Femur (tissue), 1 donor: ENCODE data around the gene UBE3C.
A peak's percentile ranks its signal among the peaks of the same experiment; 100 is the strongest.
"Not testable (repeated sequence)": the region's sequence is repeated elsewhere in the genome, so short reads cannot be mapped to it uniquely, and the experiment has no call there.

Experiments used
- DNase-seq: peaks from one replicate; pipeline ENCODE4 v3.0.0-alpha.2; 2017

Gene UBE3C

DNA sequence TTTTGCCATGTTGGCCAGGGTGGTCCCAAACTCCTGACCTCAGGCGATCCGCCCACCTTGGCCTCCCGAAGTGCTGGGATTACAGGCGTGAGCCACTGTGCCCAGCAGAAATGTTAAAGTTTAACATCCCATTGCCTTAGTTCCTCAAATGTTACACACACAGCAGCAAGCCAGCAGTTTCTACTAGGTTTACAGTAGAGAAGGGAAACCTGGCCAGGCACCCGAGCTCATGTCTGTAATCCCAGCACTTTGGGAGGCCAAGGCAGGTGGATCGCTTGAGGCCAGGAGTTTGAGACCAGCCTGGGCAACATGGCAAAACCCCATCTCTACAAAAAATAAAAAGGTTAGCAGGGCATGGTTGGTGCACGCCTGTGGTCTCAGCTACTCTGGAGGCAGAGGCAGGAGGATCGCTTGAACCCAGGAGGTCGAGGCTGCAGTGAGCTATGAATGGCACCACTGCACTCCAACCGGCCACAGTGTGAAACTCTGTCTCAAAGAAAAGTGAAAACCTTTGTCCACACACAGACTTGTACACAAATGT is 135.4 kb downstream of the UBE3C start:
- DNase-seq, result not testable (repeated sequence)

- no peak for DNase-seq
These were observed 136.3 kb downstream of the UBE3C start for GRCh38 chr7:157274991-157275427.

GRCh38 chr7:157276091-157276561 is 137.4 kb downstream of the UBE3C start:
- no peak for DNase-seq

DNA sequence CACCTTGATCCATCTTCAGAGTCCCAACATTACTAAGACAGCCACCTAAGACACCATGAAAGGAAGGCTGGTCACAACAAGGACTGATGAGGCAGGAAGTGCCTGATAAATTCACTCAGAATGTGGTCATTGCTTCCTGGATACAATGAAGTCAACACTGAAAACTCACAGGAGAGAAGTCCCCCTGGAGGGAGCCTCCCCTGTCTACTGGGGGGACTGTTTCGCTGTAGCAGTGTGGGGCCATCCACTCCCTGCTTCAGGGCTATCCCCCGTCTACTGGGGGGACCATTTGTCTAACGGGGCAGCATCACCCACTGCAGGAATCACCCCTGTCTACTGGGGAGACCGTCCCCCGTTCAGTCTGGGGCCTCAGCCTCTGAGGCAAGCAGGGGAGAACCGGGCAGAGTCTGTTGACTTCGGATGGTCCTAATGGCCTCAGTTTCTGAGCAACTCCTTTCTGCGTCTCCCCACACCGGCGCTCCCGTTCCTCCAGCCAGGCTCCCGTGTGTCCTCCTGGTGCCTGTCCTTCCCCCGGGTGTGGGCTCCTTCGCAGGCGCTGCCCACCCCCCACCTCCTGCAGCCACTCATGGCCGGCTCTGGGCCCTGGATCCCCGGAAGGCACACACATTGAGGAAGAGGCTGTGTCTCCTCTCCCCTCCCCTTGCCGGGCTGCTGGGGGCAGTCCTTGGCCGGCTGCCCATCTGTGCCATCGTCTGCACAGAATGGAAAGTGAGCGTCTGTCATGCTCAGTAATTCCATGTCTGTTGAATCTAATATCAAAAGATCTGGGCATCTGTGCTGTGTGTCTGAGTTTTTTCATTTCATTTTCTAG is 138.2 kb downstream of the UBE3C start:
- DNase-seq, result no peak

GRCh38 chr7:157277568-157277967 is 138.8 kb downstream of the UBE3C start:
- DNase-seq, result not testable (repeated sequence)

- DNase-seq, result no peak
These were observed 139.6 kb downstream of the UBE3C start for GRCh38 chr7:157278167-157278790.

- DNase-seq, result peak; percentile 47
These were observed 140.3 kb downstream of the UBE3C start for GRCh38 chr7:157278791-157279724.

GRCh38 chr7:157279741-157280215 is 141.1 kb downstream of the UBE3C start:
- no peak for DNase-seq

GRCh38 chr7:157280216-157280841 is 141.6 kb downstream of the UBE3C start:
- DNase-seq, result no peak

GRCh38 chr7:157281221-157281998 is 142.7 kb downstream of the UBE3C start:
- DNase-seq, result no peak

- no peak for DNase-seq
These were observed 143.5 kb downstream of the UBE3C start for GRCh38 chr7:157282141-157282801.

GRCh38 chr7:157284229-157285014 is 145.7 kb downstream of the UBE3C start:
- no peak for DNase-seq

DNA sequence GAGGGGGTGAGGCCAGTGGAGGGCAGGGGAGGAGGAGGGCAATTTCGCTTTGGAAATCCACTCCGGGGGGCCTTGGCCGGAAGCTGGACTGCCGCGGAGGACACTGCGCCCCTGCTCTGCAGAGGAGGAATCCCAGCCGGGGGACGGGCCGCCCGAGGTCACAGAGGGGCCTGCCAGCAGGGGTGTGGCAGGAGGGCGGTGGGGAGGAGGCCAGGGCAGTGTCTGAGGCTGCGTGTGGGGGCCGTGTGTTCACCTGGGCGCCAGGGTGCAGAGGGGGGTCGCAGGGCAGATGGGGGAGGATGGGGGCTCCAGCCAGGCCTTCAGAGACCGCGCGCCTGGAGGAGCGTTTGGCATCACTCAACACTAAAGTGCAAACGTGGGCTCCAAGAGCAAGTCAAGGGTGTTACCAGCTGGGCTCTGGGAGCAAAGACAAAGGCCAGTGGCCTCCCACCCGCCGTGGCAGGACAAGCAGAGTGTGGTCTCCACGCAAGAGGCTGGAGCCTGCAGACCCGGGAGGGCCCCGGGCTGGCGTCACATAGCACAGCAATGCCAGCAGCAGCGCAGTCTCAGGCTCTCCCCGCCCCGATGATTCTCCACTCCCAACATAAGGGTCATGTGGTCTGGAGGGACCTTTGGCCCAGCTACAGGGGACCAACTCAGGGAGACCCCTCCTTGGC is 152.8 kb downstream of the UBE3C start:
- no peak for DNase-seq

DNA sequence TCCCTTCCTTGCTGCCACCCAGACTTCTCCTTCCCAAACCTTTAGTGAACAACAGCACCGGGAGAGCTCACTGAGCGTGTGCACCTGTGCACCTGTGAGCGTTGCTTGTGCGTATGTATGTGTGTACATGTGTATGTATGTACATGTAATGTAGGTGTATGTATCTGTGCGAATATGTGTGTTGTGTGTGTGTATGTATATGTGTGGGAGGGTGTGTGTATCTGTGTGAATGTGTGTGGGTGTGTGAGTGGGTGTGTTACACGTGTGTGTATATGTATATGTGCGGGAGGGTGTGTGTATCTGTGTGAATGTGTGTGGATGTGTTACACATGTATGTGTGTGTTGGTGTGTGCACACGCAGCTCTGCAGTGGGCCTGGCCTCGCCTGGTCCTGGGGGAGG is 153.5 kb downstream of the UBE3C start:
- DNase-seq, result no peak

- DNase-seq, result no peak
These were observed 154.2 kb downstream of the UBE3C start for GRCh38 chr7:157292770-157293412.

- DNase-seq, result no peak
These were observed 154.7 kb downstream of the UBE3C start for GRCh38 chr7:157293413-157293788.

GRCh38 chr7:157294773-157295172 is 156.0 kb downstream of the UBE3C start:
- DNase-seq, result no peak

- no peak for DNase-seq
These were observed 156.6 kb downstream of the UBE3C start for GRCh38 chr7:157295338-157295737.

DNA sequence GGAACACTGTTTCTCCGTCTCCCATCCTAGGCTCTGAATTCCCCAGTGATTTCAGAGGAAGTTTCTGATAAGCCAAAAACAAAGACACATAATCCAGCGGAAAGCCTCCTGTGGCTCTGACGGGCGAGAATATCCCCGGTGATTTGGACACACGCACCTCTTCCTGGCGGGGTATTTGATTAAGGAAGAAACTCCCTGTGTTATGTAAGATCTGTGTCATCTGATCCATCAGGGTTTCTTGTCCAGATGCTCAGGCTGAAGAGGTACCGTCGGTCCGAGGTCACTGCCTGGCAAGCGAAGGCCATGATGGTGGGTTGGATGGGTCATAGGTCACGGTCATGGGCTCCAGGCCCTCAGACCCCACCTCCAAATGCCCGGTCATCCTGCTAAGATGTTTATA is 158.5 kb downstream of the UBE3C start:
- no peak for DNase-seq
